CD4-positive, alpha-beta T cell treated with Interleukin-1 beta for 1 hour (primary cell): ENCODE data around the gene FAM90A1.
"Not testable (repeated sequence)": the region's sequence is repeated elsewhere in the genome, so short reads cannot be mapped to it uniquely, and the experiment has no call there.

Experiments
- DNase-seq, 2 donors: peaks; one replicate each; pipeline ENCODE4 v3.0.0-alpha.2; 2020 to 2022

The FAM90A1 gene

GRCh38 chr12:8233300-8233855 is 6.0 kb upstream of the FAM90A1 start:
- not testable (repeated sequence) for DNase-seq

DNA sequence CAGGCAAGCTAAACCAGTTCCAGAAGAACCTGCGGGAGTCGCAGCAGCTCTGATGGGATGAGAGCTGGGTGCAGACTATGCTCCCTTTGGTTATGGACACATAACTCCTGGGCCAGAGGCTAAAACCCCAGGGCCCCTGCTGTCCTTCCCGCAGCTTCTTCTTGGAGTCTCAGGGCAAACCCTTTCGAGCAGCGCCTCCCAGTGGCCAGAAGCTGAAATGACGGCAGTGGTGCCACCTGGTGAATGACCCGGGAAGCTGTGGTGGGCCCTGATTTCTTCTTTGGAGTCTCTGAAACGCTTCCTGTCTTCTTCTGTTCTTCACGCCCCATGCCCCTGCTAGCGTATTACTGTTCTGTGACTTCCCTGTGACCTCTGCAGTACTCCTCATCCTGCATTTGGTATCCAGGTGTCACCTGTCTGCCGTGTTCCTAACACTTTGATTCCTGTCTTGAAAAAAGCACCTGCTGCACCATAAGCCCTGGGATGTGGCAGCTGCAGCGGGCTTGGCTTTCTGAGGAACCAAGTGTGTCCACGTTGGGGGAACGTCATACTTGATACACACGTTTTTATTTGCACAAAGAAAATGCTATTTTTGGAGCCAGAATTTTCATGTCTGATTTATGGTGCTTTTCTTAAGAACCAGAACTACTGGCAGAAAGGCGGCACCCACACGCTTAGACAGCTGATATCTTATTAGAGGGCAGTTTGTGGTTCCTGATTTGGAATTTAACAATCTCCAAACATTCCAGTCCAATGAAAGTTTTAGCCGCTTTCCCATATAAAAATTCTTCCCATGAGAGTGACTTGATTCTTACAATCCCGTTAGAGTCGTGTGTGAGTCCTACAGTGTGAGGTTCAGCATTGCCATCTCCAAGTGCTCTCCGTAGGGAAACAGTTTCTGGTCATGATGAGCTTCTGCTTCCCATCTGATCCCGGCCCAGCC is 4.5 kb upstream of the FAM90A1 start:
- DNase-seq, result peak; percentile 75 to 77

DNA sequence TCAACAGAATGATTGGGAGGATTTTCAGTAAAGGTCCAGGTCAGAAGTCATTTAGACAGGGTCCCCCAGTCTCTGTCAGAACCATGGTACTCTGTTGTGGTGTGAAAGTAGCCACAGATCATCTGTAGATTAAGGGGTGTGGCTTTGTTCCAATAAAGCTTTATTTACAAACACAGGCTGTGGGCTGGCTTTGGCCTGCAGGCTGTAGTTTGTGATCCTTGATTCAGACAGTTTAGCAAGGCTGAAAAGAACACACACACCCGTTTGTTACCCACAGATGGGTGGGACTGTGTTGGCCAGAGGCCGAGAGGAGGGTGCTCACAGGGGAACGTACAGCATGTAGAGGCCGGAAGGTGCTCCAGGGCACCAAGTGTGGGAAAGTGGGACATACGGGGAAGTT is 3.6 kb upstream of the FAM90A1 start:
- DNase-seq, result not testable (repeated sequence)

GRCh38 chr12:8229486-8229885 is 2.1 kb upstream of the FAM90A1 start:
- DNase-seq, result not testable (repeated sequence)

DNA sequence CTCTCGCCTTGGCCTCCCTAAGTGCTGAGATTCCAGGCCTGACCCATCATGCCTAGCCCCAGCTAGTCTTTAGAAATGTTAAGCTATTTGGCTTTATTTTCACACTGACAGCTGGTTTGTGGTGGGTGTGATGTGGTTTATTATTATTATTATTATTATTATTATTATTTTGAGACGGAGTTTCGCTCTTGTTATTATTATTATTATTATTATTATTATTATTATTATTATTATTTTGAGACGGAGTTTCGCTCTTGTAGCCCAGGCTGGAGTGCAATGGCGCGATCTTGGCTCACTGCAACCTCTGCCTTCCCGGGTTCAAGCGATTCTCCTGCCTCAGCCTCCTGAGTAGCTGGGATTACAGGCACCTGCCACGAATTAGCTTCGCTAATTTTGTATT is 1.2 kb upstream of the FAM90A1 start:
- DNase-seq, result not testable (repeated sequence)

DNA sequence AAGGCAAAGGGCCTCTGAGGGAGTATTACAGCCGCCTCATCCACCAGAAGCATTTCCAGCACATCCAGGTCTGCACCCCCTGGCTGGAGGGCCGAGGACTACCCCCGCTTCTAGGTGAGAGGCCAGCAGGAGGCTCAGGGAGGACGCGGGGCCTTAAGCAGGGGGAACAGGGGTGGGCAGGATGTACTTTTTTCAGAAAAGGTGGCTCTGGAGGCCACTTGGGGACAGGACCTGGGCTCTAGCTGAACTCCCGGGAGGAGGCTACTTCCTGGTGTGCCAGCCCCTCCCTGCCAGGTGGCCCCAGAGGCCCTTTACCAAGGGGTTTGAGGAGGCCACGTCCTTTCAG is 287 bp upstream of the FAM90A1 start:
- not testable (repeated sequence) for DNase-seq

DNA sequence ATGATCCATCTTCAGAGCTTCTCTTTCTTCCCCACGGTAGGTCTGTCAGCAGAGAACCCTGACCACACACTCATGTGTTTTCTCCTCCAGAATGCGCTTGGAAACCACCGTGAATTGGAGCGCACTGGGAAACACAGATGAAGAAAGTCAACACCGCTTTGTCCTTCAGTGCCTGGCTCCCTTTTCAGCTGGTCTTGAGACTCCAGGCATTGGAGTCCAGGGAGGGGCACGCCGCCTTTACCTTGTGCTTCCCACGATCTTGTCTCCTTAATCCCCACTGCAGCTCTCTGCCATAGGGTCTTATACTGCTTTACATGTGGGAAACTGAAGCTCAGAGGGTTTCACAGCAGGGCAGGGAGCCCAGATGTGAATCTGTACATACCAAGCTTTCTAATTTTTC is 1.1 kb downstream of the FAM90A1 start:
- DNase-seq, result no peak

- DNase-seq, result not testable (repeated sequence)
Observed at GRCh38 chr12:8224782-8225181, 2.6 kb downstream of the FAM90A1 start.

GRCh38 chr12:8223646-8224045 is 3.8 kb downstream of the FAM90A1 start:
- DNase-seq, result not testable (repeated sequence)

GRCh38 chr12:8222303-8222702 is 5.1 kb downstream of the FAM90A1 start:
- DNase-seq, result not testable (repeated sequence)

DNA sequence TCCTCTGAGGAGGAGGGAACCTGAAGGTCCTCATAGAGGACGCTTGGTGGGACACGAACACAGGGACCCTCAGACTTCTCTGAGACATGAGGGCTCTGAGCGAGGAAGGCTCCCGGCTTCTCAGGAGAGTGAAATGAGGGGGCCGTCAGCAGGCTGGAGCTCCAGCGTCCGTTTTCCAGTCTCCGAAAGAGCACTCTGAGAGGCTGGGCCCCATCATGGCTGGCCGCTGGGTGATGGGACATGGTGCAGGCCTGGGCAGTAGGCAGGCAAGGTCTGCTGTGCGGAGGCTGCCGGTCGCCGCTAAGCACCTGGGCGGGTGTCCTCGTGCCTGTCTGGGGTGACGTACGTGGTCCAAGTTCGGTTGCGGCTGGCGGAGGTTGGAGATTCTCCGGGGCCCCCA is 5.6 kb downstream of the FAM90A1 start:
- not testable (repeated sequence) for DNase-seq

DNA sequence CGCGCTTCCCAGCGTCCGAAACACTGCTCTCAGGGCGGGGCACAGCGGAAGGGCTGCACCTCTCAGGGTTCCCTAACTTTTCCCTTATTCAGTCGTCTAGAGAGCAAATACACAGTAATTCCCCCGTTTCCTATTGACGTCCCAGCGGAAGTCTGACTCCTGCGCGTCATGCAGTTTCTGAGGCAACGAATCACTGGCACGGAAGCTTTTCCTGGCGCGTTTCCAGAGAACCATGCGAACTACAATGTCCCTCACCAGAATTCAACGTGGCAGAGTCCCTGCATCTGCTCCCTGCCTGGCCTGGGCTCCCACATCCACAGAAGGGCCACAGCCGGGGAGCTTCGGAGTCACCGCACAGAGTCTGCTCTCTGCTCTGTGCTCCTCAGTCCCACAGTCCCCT is 6.0 kb downstream of the FAM90A1 start:
- not testable (repeated sequence) for DNase-seq

DNA sequence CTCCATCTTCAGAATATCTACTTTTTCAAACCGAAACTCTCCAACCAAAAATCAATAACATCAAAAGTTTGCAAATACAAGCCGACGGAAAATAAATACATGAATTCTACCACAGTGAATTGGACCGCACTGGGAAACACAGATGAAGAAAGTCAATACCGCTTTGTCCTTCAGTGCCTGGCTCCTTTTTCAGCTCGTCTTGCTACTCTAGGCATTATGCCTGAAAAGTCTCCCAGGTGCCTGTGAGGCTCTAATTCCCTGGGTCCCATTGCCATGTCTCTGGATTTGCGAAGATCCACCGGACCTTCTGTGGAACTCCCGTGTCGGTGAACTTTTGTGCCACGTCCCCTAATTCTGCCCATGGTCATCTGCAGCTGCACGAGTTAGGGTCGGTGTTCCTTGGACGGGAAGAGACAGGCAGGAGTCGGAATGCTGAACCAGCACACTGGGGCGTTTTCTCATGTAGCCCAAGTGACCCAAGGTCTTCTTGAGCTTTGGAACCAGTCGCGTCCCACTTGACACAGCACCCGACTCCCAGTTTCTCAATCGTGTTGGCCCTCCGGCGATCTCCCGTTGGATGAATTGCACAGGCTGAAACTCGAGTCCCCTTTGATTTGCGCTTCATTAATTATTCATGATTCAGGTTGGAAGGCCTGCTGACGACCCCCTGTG is 8.6 kb downstream of the FAM90A1 start:
- DNase-seq, result not testable (repeated sequence)

GRCh38 chr12:8197685-8198308 is 29.6 kb downstream of the FAM90A1 start:
- DNase-seq, result not testable (repeated sequence)

DNA sequence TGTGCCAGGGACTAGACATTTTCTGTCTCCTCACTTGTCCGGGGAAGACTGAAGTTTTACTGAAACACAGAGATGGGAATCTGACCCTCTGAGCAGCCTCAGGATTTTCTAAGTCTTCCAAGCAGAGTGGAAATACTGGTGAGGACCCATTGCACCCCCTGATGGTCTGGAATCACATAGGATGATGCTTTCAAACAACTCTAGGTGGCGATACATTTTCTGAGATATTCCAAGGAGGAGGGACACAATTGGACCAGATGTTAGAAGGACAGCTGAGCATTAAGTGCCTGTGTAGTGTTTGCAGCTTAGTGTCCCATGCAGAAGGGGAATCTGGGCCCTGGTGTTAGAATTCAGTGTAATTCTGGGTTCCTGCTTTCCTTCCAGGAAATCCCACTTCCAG is 39.3 kb downstream of the FAM90A1 start:
- DNase-seq, result not testable (repeated sequence)

- not testable (repeated sequence) for DNase-seq
Observed at GRCh38 chr12:8184206-8184605, 43.2 kb downstream of the FAM90A1 start.

DNA sequence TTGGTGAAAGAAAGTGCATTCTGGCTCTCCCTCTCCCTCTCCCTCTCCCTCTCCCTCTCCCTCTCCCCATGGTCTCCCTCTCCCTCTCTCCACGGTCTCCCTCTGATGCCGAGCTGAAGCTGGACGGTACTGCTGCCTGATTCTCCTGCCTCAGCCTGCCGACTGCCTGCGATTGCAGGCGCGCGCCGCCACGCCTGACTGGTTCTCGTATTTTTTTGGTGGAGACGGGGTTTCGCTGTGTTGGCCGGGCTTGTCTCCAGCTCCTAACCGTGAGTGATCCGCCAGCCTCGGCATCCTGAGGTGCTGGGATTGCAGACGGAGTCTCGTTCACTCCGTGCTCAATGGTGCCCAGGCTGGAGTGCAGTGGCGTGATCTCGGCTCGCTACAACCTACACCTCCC is 44.1 kb downstream of the FAM90A1 start:
- not testable (repeated sequence) for DNase-seq

DNA sequence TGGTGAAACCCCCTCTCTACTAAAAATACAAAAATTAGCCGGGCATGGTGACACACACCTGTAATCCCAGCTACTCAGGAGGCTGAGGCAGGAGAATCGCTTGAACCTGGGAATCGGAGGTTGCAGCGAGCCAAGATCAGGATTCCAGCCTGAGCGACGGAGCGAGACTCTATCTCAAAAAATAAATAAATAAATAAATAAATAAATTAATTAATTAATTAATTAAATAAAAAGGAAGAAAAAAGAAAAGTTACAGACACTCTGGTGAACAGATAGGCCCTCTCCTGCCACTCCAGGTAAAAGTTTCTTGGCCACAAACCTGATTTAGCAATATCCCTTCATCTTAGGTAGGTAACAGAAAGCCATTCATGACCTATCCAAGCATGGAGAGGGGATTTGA is 44.5 kb downstream of the FAM90A1 start:
- not testable (repeated sequence) for DNase-seq

DNA sequence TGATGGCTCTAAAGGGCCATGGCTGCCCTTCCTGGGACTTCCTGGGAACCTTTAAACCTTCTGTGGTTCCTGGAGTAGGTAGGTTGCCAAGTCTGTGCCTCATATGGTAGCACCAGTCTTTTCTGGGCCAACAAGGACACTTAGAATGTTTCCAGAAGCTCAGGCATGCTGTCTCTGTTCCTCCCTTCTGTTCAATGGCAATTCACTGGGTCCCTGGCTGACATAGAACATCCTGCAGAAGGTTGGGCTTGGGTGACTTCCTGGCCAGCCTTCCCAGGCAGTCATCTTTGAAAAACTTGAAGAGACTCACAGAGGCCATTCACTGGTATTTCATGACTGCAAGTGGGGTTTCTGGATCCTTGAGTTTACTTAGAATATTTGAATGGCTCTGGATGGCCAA is 46.1 kb downstream of the FAM90A1 start:
- not testable (repeated sequence) for DNase-seq

DNA sequence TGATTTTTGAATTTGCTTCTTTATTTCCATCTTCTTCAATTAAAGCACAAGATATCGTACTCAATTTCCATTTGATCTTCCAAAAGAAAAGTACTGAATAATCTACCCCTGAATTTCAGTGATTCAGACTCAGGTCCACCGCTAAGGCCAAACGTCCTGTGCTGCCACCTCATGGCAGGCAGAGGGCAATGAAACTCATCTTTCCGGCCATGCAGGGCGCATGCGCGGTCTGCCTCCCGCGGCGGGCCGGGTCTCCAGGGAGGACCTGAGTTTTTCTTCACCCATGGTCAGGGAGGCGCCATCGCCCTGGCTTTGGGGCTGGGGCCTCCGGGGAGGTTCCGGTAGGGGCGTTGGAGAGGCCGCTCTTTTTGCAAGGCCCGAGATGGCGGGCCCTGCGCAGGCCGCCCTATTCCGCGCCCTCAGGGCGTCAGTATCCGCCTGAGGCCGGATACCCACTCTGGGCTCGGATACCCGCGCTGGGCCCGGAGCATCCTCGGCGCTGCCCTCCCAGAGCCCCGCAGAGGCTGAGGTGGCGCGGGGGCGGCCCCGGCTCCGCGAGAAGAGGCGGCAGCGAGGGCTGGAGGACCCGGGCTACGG is 47.3 kb downstream of the FAM90A1 start:
- peak; percentile 87 for DNase-seq

DNA sequence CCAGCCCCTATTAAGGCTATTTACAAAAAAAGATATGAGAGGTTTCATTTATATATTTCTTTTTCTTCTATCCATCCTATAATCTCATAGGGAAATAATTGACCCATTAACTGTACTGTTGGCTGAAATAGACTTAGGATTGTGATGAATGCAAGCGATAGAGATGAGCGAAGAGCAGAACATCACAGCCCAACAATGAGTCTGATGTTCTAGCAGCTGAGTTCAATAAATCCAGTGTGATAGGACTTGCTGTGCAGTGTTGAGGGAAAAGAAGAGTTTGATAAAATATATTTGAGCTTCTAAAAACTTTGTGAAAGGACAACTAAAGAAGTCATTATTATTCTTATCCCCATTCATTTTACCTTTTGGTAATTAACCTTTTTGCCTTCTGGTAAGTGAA is 54.5 kb downstream of the FAM90A1 start:
- not testable (repeated sequence) for DNase-seq
